GM18517 (cell line): ENCODE data around the gene ZMYM2.
"Not testable (repeated sequence)": the region's sequence is repeated elsewhere in the genome, so short reads cannot be mapped to it uniquely, and the experiment has no call there.

Experiments used
- ATAC-seq: cut with Tn5 transposase; IDR thresholded peaks from one replicate; pipeline ENCODE4 v1.9.1; 2021; ENCODE audit warnings: mild to moderate bottlenecking, moderate library complexity; ENCODE audit not compliant: unreplicated experiment

The ZMYM2 gene

GRCh38 chr13:19958155-19959111 is at the start of gene ZMYM2:
Gene ZMYM2 (plus strand): TSS chr13:19958727. CDS start chr13:19993073, 34,346 bp downstream.
- ATAC-seq: peak; percentile 62

GRCh38 chr13:19910336-19911072 is 48.0 kb upstream of the ZMYM2 start:
- no peak for ATAC-seq

GRCh38 chr13:19927117-19927748 is 31.3 kb upstream of the ZMYM2 start:
- no peak for ATAC-seq

- ATAC-seq: no peak
Observed at GRCh38 chr13:19940106-19940505, 18.4 kb upstream of the ZMYM2 start.

GRCh38 chr13:19950374-19950773 is 8.2 kb upstream of the ZMYM2 start:
- no peak for ATAC-seq

GRCh38 chr13:19952850-19953249 is 5.7 kb upstream of the ZMYM2 start:
- ATAC-seq: no peak

- ATAC-seq: no peak
Observed at GRCh38 chr13:19955873-19956559, 2.5 kb upstream of the ZMYM2 start.

GRCh38 chr13:19957320-19958154 is 990 bp upstream of the ZMYM2 start:
- peak; percentile 36 for ATAC-seq

GRCh38 chr13:19959141-19959830 is 759 bp downstream of the ZMYM2 start:
- no peak for ATAC-seq

- peak; percentile 50 for ATAC-seq
Observed at GRCh38 chr13:19959831-19960652, 1.5 kb downstream of the ZMYM2 start.

GRCh38 chr13:19960653-19960976 is 2.1 kb downstream of the ZMYM2 start:
- no peak for ATAC-seq

- ATAC-seq: no peak
Observed at GRCh38 chr13:19961489-19961888, 3.0 kb downstream of the ZMYM2 start.

- no peak for ATAC-seq
Observed at GRCh38 chr13:19961924-19962323, 3.4 kb downstream of the ZMYM2 start.

GRCh38 chr13:19962894-19963293 is 4.4 kb downstream of the ZMYM2 start:
- no peak for ATAC-seq

GRCh38 chr13:19967621-19968020 is 9.1 kb downstream of the ZMYM2 start:
- peak; percentile 68 for ATAC-seq

GRCh38 chr13:19974498-19975009 is 16.0 kb downstream of the ZMYM2 start:
- not testable (repeated sequence) for ATAC-seq

- no peak for ATAC-seq
Observed at GRCh38 chr13:19978831-19979437, 20.4 kb downstream of the ZMYM2 start.

GRCh38 chr13:19981685-19982238 is 23.2 kb downstream of the ZMYM2 start:
- ATAC-seq: no peak
